AG04449 (cell line): ENCODE results near the gene OR52E8.

Experiments
- CTCF ChIA-PET: fragments of 350-600 bp; formaldehyde crosslinking; extraction: SDS; loops from one replicate; lab custom pipeline; 2021; ENCODE audit warnings: antibody characterized with exemption; lab: Yijun Ruan, JAX
- POLR2A ChIA-PET: fragments of 400-600, 350-600 bp; formaldehyde crosslinking; extraction: SDS; loops from one replicate; lab custom pipeline; 2020; ENCODE audit warnings: antibody characterized with exemption, inconsistent platforms; lab: Yijun Ruan, JAX
- DNase-seq: peaks from one replicate; pipeline ENCODE4 v3.0.0-alpha.2; 2010; ENCODE audit warnings: low read depth, low spot score
- H3K4me3 ChIP-seq: 2 replicates; pipeline ENCODE4 v1.5.1; 2011; ENCODE audit warnings: low read depth, mild to moderate bottlenecking, control low read depth, low read length
- TF ChIP-seq, protein P1 (sequence below): IDR thresholded peaks from one replicate; pipeline ENCODE4 v1.5.1; 2011; ENCODE audit warnings: mild to moderate bottlenecking, moderate library complexity, low read length, control low read depth, inconsistent platforms; ENCODE audit not compliant: insufficient read depth; ENCODE audit errors: missing control alignments

OR52E8 gene

DNA sequence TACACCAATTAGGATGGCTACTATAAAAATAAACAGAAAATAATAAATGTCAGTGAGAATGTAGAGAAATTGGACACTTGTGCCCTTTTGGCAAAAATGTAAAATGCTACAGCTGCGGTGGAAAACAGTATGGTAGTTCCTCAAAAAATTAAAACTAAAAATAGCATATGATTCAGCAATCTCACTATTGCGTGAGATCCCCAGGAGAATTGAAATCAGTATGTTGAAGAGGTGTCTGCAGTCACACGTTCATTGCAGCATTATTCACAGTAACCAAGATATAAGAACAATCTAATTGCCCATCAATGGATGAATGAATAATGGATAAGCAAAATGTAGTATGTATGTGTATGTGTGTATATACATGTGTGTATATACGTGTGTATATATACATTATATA lies 42.0 kb downstream of the OR52E8 start:
- ChIA-PET CTCF (no interaction called here), POLR2A (no interaction called here)
- DNase-seq, result no peak
- no peak overlapping the region for H3K4me3 ChIP-seq
- TF ChIP-seq, protein P1, sequence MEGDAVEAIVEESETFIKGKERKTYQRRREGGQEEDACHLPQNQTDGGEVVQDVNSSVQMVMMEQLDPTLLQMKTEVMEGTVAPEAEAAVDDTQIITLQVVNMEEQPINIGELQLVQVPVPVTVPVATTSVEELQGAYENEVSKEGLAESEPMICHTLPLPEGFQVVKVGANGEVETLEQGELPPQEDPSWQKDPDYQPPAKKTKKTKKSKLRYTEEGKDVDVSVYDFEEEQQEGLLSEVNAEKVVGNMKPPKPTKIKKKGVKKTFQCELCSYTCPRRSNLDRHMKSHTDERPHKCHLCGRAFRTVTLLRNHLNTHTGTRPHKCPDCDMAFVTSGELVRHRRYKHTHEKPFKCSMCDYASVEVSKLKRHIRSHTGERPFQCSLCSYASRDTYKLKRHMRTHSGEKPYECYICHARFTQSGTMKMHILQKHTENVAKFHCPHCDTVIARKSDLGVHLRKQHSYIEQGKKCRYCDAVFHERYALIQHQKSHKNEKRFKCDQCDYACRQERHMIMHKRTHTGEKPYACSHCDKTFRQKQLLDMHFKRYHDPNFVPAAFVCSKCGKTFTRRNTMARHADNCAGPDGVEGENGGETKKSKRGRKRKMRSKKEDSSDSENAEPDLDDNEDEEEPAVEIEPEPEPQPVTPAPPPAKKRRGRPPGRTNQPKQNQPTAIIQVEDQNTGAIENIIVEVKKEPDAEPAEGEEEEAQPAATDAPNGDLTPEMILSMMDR, result no peak

DNA sequence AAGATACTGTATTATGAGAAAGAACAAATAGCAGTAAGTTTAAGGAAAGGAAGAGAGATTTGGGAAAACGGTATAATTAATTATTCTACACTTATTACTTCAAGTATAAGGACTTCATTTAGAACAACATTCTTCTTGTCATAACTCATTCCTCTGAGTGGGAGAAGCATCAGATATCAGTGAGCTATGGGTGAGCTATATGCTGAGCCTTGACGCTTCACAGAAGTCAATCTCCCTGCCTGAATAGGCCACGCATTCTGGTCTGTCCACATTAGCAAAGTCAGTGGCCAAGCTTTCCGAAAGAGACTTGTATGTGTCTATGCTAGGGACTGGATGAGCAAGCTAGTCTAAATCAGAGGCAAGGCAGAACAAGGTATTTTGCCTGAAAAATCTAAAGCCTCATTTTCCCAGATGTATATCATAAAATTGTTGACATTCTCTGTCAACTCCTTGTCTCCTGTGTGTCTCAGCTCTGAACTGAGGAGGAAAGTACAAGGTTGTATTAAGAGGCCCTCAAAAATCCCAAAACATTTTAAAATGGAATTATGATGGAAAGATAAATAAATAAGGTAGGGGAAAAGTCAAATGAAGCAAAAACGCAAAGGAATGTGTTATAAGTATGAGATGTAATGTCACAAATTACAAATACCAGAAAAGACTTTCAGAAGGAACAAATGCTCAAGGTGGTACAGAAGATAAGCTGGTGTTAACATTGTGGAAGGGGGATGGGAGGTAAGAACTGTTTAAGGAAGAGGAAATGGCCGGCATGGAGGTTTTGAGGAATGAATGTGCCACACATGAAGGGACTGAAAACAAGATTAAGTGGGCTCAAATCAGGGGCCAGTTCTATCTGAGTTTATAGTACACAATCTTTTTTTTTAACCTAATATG lies 47.3 kb downstream of the OR52E8 start:
- ChIA-PET CTCF (interaction anchor here (0.6 to 3.1 kb wide), 5 partner anchors 211 to 680 kb away, joined by 3 to 30 read pairs (median 4); no protein-coding TSS in a partner anchor), POLR2A (interaction anchor here (0.7 kb wide), 1 partner anchor 374 kb away, joined by 3 read pairs; no protein-coding TSS in a partner anchor)
- TF ChIP-seq, protein P1, result no peak
- H3K4me3 ChIP-seq, result no peak overlapping the region
- DNase-seq, result no peak

- TF ChIP-seq, protein P1, result no peak
- POLR2A ChIA-PET, result interaction anchor here (0.7 kb wide), 1 partner anchor 373 kb away, joined by 3 read pairs; no protein-coding TSS in a partner anchor
- peak overlapping the region; percentile 64 for H3K4me3 ChIP-seq
- DNase-seq, result no peak
- CTCF ChIA-PET, result interaction anchor here (0.6 to 3.1 kb wide), 4 partner anchors 210 to 429 kb away, joined by 3 to 30 read pairs (median 4); no protein-coding TSS in a partner anchor
These were observed 48.4 kb downstream of the OR52E8 start for GRCh38 chr11:5809122-5809519.

GRCh38 chr11:5808500-5809121 lies 48.9 kb downstream of the OR52E8 start, which contains the start of gene OR52N2:
TSS of gene OR52N2 (plus strand) at chr11:5808924. CDS start at chr11:5820336, 11,412 bp downstream.
- DNase-seq, result peak; percentile 16
- H3K4me3 ChIP-seq, result peak within 1 kb of the TSS; percentile 64
- POLR2A ChIA-PET, result no interaction called here
- CTCF ChIA-PET, result interaction anchor here (1.2 to 3.1 kb wide), 3 partner anchors 210 to 428 kb away, joined by 3 to 30 read pairs (median 4); no protein-coding TSS in a partner anchor
- TF ChIP-seq, protein P1, result peak; percentile 78

GRCh38 chr11:5807580-5807979 lies 49.9 kb downstream of the OR52E8 start:
- ChIA-PET POLR2A (no interaction called here), CTCF (interaction anchor here (0.8 to 2.1 kb wide), 6 partner anchors 14 to 436 kb away, joined by 3 to 11 read pairs (median 4); no protein-coding TSS in a partner anchor)
- H3K4me3 ChIP-seq, result no peak overlapping the region
- TF ChIP-seq, protein P1, result no peak
- no peak for DNase-seq
